AG09319 (cell line): ENCODE measurements around the gene RFTN1.

ENCODE experiments used
- DNase-seq: peaks from one replicate; pipeline ENCODE4 v3.0.0-alpha.2; 2010; ENCODE audit warnings: low read depth; ENCODE audit errors: extremely low read depth
- TF ChIP-seq, protein P1 (sequence below): IDR thresholded peaks from 2 replicates; pipeline ENCODE4 v1.5.1; 2011; ENCODE audit warnings: low read depth, mild to moderate bottlenecking, inconsistent platforms, low read length, moderate library complexity

RFTN1 gene

DNA sequence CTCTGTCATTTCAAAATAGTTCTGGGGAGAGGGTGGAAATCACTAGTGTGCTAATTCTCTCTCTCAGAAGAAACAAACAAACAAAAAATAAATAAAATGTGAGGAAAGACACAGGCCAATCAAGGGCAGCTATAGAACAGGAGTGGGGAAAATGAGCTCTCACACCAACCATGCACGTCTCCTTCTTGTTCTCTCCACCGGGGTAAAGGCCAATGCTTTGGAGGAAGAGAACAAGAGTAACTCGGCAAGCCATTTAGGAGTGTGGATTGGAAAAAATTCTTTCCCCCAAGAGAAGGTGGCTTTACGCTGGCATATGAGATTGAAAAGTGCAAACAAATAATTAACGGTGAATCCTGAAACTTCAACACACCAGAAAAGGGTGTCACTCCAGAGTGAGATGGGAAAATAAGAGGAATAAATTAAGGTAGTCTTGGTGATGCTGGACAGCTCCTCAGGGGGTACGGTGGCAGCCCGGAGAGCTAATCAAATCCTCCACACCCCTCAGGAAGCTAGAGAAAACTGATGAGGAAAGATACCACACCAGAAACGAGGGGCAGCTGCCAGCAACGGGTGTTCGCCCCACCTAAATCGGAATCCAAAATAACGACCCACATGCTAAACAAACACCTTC, 88.0 kb downstream of the RFTN1 start:
- TF ChIP-seq, protein P1, sequence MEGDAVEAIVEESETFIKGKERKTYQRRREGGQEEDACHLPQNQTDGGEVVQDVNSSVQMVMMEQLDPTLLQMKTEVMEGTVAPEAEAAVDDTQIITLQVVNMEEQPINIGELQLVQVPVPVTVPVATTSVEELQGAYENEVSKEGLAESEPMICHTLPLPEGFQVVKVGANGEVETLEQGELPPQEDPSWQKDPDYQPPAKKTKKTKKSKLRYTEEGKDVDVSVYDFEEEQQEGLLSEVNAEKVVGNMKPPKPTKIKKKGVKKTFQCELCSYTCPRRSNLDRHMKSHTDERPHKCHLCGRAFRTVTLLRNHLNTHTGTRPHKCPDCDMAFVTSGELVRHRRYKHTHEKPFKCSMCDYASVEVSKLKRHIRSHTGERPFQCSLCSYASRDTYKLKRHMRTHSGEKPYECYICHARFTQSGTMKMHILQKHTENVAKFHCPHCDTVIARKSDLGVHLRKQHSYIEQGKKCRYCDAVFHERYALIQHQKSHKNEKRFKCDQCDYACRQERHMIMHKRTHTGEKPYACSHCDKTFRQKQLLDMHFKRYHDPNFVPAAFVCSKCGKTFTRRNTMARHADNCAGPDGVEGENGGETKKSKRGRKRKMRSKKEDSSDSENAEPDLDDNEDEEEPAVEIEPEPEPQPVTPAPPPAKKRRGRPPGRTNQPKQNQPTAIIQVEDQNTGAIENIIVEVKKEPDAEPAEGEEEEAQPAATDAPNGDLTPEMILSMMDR: no peak
- DNase-seq: no peak

DNA sequence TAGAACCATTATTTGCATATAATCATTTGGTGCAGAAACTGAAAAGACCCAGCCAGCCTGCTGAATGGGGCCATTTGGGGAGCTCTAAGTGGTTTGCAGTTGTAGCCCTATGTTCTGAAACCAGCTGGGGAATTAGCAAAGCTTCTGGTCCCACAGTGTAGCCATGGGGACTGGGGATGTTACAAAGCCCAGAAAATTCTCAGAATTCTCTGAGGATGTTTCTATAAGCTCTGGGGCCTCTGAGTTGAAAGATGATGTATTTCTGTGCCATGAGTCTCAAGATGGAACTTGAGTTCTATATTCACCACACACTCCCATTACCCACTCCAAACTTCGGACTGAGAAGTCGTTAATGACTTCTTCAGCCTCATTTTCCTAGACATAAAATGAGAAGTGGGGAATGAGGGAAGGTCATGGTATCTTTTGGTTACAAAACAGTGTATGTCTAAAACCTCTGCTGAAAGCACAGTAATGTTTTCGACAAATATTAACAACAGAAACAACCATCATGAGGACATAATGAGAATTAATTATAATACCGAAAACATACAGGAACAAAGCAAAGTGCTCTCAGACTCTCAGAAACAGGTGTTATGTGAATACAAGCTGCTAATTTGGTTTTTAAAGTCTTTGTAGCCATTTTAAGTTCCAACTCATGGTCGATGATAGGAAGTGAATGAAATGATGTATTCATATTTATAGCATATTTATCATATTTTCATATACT, 89.4 kb downstream of the RFTN1 start:
- TF ChIP-seq, protein P1: no peak
- DNase-seq: no peak

DNA sequence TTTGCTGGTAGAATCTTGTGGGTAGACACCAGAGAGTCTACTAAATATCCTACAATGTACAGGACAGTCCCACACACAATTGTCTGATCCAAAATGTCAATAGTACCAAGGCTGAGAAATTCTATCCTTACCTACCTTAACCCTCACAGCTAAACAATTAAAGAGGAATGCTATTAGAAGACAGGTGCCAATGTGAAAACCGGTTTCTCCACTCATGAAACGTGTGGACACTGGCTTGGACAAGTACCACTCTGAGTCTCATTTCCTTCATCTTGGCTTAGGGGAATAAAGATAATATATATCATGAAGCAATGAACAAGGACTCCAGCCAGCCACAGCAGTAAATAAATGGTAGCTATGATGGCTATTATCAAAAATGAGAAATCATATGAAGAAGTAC, 90.2 kb downstream of the RFTN1 start:
- DNase-seq: no peak
- TF ChIP-seq, protein P1: no peak

DNA sequence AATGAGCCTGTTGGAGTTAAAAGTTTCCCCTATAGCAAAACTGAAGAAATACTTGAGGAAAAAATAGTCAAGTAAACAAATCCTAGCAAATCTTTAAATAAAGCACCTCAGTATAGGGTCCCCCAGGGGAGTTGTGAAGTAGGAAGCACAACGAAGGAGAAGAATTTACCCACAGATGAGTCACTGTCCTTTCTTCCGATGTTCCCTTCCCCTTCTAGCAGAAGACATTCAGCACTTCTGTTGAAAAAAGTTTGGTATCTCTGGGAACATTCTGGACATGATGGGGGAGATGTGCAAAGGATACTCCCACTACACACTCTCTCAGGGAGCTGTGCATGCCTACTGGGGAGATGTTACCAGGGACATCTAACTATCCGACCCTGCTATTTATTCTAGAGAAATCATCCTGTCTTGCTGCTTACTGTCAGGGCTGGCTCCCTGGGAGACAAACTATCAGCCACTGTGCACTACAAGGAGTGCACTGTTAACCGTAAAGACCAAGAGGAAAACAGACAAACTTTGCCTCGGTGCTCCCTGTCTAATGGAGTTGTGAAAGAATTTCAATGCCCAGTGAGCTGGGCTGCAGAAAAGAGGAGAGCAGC, 93.8 kb downstream of the RFTN1 start:
- TF ChIP-seq, protein P1: no peak
- no peak for DNase-seq

DNA sequence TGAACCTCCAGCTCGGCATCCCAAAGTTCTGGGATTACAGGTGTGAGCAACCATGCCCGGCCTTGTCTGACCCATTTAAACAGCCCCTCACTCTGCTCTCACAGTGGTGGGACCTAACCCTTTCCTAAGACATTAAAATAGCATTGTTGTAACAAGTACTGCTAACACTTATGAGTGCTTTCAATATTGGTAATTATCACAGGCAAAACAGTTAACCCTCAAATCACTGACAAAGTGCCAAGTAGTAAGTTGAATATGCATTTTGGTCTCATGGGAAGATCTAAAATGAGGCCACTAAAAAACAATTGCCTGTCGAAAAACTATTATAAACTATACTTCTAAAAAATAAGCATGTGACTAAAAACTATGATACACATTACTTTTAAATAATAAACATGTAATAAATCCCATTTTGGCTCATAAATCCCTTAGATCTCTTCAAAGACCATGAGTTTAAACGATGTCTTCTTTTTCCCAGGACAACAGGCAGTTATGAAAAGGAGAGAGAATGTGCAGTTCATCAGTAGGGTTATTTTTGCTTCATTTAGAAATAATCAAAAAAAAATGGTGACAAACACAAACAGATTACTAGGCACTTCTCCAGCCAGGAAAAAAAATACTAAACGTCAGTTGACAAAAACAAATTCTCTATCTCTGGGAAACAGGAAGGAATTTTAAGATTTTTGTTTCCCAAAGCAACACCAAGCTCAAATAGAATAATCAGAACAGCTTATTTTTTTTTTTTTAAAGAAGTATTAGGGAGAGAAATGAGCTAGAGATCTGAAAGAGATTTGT, 95.4 kb downstream of the RFTN1 start:
- DNase-seq: no peak
- TF ChIP-seq, protein P1: no peak

DNA sequence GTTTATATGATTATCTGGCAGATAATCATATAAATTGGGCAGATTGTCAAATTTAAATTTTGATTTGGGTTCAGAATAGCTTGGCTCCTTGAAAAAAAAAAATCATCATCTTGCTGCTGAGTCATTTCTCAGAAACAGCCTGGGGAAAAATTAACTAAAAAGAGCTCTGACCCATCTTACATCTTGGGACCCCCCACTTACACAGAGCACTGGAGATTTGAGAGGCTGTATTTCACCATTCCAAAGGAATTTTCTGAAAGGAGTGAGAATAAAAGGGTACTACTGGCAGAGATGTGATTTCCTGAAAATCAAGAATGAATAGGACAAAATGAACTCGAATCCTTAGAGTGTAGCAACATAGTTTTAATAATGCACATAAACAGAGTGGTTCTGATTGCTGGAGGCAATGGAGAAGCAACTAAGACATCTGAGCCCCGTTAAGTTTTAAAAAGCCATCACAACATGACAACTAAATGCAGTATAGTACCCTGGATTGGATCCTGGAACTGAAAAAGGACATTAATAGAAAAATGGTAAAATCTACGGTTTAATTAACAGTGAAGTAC, 97.5 kb downstream of the RFTN1 start:
- DNase-seq: no peak
- TF ChIP-seq, protein P1: no peak
